HG03135 (cell line): ENCODE data around the gene TFPT.

Source experiments
- ATAC-seq: cut with Tn5 transposase; IDR thresholded peaks from one replicate; pipeline ENCODE4 v1.9.1; 2021; ENCODE audit warnings: mild to moderate bottlenecking, moderate library complexity; ENCODE audit not compliant: unreplicated experiment

The TFPT gene

GRCh38 chr19:54081032-54081431 is 34.4 kb downstream of the TFPT start, which contains the start of gene TARM1:
Gene TARM1 (minus strand): TSS chr19:54081365. CDS start chr19:54081340, 25 bp downstream.
- no peak for ATAC-seq

- ATAC-seq: no peak
Observed at GRCh38 chr19:54077334-54077733, 38.1 kb downstream of the TFPT start.

- ATAC-seq: no peak
Observed at GRCh38 chr19:54074851-54075250, 40.6 kb downstream of the TFPT start.

GRCh38 chr19:54073829-54074228 is 41.6 kb downstream of the TFPT start:
- ATAC-seq: no peak

DNA sequence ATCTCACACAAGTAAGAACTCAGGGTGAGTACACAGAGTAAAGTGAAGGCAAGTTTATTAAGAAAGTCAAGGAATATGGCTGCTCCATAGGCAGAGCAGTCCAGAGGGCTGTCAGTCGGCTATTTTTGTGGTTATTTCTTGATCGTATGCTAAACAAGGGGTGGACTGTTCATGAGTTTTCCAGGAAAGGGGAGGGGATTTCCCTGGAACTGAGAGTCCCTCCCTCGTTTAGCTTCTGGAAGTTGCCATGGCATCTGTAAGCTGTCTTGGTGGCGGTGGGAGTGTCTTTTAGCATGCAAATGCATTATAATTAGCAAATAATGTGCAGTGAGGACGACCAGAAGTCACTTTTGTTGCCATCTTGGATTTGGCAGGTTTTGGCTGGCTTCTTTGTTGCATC is 46.0 kb downstream of the TFPT start:
- no peak for ATAC-seq

GRCh38 chr19:54063350-54064116 is 51.9 kb downstream of the TFPT start, which contains the start of gene VSTM1:
Gene VSTM1 (minus strand): TSS chr19:54063897. CDS start chr19:54063777, 120 bp downstream.
- no peak for ATAC-seq

- ATAC-seq: no peak
Observed at GRCh38 chr19:54062643-54063042, 52.8 kb downstream of the TFPT start.
